Upper lobe of left lung (tissue), 6 donors: Measurements from ENCODE around the gene KNDC1. TPM values are rescaled to one million over a fixed set of nuclear protein-coding genes. Genes with fewer than 3 reads are reported as not detected.

Source experiments
- ATAC-seq, 2 donors: fragments of 200-7000 bp; cut with Tn5 transposase; one replicate each; pipeline ENCODE4 v1.9.1; 2022; ENCODE audit warnings: mild to moderate bottlenecking in 2 of 2, moderate library complexity in 2 of 2; ENCODE audit not compliant: low FRiP score in 2 of 2
- DNase-seq, 2 donors: peaks; one replicate each; pipeline ENCODE4 v3.0.0-alpha.2; 2019 to 2020
- H3K27ac ChIP-seq, 4 donors: fragments of 200-600 bp; sonication (generic); one replicate each; pipeline ENCODE4 v1.5.1; 2016 to 2019
- H3K27me3 ChIP-seq, 4 donors: fragments of 200-600 bp; sonication (generic); one replicate each; pipeline ENCODE4 v1.5.1; 2017 to 2019
- H3K36me3 ChIP-seq, 4 donors: fragments of 200-600 bp; sonication (generic); one replicate each; pipeline ENCODE4 v1.5.1; 2016 to 2019
- H3K4me1 ChIP-seq, 4 donors: fragments of 200-600 bp; sonication (generic); one replicate each; pipeline ENCODE4 v1.5.1; 2018 to 2019
- H3K4me3 ChIP-seq, 4 donors: fragments of 200-600 bp; sonication (generic); one replicate each; pipeline ENCODE4 v1.5.1; 2017 to 2019; ENCODE audit warnings: mild to moderate bottlenecking in 2 of 4, moderate library complexity in 1 of 4
- H3K9me3 ChIP-seq, 4 donors: fragments of 200-600 bp; sonication (generic); one replicate each; pipeline ENCODE4 v1.5.1; 2018 to 2019
- EP300 ChIP-seq, 4 donors: sonication (generic); formaldehyde crosslinking; IDR thresholded peaks; one replicate each; pipeline ENCODE4 v1.5.1; 2017; ENCODE audit warnings: antibody characterized with exemption in 4 of 4, control low read depth in 2 of 4
- POLR2A ChIP-seq, 4 donors: fragments of 450-650 bp; IDR thresholded peaks; one replicate each; pipeline ENCODE4 v1.5.1; 2016 to 2017; ENCODE audit warnings: antibody characterized with exemption in 4 of 4, mild to moderate bottlenecking in 2 of 4
- POLR2AphosphoS5 ChIP-seq, 2 donors: sonication (generic); formaldehyde crosslinking; IDR thresholded peaks; one replicate each; pipeline ENCODE4 v1.5.1; 2017; ENCODE audit warnings: antibody characterized with exemption in 2 of 2
- WGBS, 2 donors: methylation state at CpG; one replicate each; pipeline ENCODE4 v1.1.5; 2017 to 2018; 5-methylcytosine and 5-hydroxymethylcytosine counted together
- total RNA-seq, 6 donors: library from RNA; depleted of rRNA in 4 of 6; stranded (reverse); fragments of >200 nt in 4 of 6; gene quantifications; one replicate each; pipeline versions ENCODE4 v1.1.0 to v1.2.1, GENCODE V29; 2016 to 2021
- TF ChIP-seq, protein P1 (sequence below), 6 experiments: fragments of 450-650 bp in 4 of 6; fragments of 200-600 bp in 2 of 6; sonication (generic) in 2 of 6; IDR thresholded peaks; one replicate each; pipeline ENCODE4 v1.5.1; 2016 to 2019; ENCODE audit warnings: antibody characterized with exemption in 6 of 6
- donor health status: DM: no; HTN: no; CAD: no; lungs with moderate emphysema.
- donor health status: DM: no; HTN: yes; CAD: no; lungs with severe emphysema.

Gene KNDC1
- total RNA-seq, 6 donors from 2014 or later = 7.1 to 30.3 (median 15.5) TPM

DNA sequence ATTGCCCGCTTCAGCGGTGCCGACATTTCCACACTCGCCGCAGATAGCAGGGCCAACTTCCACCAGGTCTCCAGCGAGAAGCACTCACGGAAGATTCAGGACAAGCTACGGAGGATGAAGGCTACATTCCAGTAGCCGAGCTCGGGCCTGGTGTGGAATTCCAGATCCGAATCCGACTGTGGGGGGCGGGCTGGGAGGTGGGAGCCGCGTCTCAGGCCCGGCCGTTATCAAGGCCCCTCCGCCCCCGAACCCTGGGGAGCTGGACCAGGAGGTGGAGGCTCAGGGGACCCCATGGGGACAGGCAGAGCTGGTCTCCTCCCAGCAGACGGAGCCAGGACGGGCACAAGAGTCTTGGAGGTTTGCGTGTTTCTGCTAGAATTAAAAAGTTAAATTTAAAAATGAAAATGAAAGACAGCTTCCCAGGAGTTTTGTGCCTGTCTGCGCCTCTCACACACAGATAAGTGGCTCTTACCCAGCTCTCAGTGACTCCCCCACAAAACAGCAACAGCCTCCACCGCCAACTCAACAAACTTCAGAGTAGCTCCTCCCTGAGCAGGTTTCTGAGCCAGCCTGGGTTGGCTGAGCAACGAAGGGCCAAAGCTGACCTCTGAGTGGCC, 64.8 kb downstream of the KNDC1 start:
- Histone ChIP-seq H3K4me3 (peak overlapping the region in 3 of 4 donors; percentile 9 to 33 (median 20)), H3K36me3 (no peaks in the 10 kb centered on the region), H3K4me1 (peaks cover 2 to 9% (median 5%) of the 10 kb centered on the region in 4 donors), H3K27ac (no peak overlapping the region), H3K9me3 (no peaks in the 10 kb centered on the region), H3K27me3 (peaks cover 0 to 8% (median 7%) of the 10 kb centered on the region in 4 donors)
- 63 to 70% methylated on average over 16 to 22 of the region's 25 CpGs for WGBS, 2 donors
- ATAC-seq (peak; percentile 24 to 49), DNase-seq (peak; percentile 34 to 54)
- TF ChIP-seq POLR2A (IDR thresholded peaks at IDR 0.05) = no peak
- no peak for TF ChIP-seq POLR2AphosphoS5 (IDR thresholded peaks at IDR 0.05)
- TF ChIP-seq, protein P1, sequence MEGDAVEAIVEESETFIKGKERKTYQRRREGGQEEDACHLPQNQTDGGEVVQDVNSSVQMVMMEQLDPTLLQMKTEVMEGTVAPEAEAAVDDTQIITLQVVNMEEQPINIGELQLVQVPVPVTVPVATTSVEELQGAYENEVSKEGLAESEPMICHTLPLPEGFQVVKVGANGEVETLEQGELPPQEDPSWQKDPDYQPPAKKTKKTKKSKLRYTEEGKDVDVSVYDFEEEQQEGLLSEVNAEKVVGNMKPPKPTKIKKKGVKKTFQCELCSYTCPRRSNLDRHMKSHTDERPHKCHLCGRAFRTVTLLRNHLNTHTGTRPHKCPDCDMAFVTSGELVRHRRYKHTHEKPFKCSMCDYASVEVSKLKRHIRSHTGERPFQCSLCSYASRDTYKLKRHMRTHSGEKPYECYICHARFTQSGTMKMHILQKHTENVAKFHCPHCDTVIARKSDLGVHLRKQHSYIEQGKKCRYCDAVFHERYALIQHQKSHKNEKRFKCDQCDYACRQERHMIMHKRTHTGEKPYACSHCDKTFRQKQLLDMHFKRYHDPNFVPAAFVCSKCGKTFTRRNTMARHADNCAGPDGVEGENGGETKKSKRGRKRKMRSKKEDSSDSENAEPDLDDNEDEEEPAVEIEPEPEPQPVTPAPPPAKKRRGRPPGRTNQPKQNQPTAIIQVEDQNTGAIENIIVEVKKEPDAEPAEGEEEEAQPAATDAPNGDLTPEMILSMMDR (IDR thresholded peaks at IDR 0.05) = no peak

DNA sequence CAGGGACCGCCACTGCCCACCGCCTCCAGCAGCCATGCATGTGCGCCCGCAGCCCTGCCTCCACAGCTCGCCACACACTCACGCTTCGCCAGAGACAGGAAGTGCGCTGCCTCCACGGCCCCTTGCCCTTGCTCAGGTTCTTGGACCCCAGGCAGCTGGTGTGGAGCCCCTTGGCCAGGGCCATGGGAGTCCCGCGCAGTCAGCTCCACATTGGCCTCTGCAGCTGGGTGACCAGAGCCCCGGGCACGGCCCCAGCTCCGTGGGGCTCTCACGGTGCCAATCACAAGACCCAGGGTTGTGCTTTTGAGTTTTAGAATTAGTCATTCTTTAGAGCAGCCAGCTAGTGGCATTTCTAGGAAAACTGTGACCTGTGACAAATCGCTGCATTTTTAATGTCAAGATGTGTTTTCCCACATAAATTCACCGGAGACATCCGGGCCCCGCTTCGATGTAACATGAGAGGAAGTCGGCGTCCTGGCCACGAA, 65.7 kb downstream of the KNDC1 start:
- no peaks in the 10 kb centered on the region for H3K9me3 ChIP-seq
- 79 to 80% methylated on average over 18 to 23 of the region's 23 CpGs for WGBS, 2 donors
- peak in 1 of 2 donors; percentile 76 for DNase-seq
- H3K27ac ChIP-seq = no peak overlapping the region
- H3K4me1 ChIP-seq = peaks cover 8 to 14% (median 10%) of the 10 kb centered on the region in 4 donors
- no peak for TF ChIP-seq EP300 (IDR thresholded peaks at IDR 0.05)
- no peak for ATAC-seq
- no peak overlapping the region for H3K4me3 ChIP-seq
- H3K27me3 ChIP-seq = peaks cover 0 to 16% (median 10%) of the 10 kb centered on the region in 4 donors
- no peaks in the 10 kb centered on the region for H3K36me3 ChIP-seq

- no peak overlapping the region for H3K27ac ChIP-seq
- TF ChIP-seq POLR2AphosphoS5 (IDR thresholded peaks at IDR 0.05) (no peak), EP300 (IDR thresholded peaks at IDR 0.05) (no peak), POLR2A (IDR thresholded peaks at IDR 0.05) (no peak)
- TF ChIP-seq, protein P1 (IDR thresholded peaks at IDR 0.05) = no peak
- peaks cover 0 to 22% (median 13%) of the 10 kb centered on the region in 4 donors for H3K27me3 ChIP-seq
- H3K36me3 ChIP-seq = no peaks in the 10 kb centered on the region
- H3K4me3 ChIP-seq = no peak overlapping the region
- peak in 1 of 2 donors; percentile 65 for DNase-seq
- WGBS, 2 donors = 60 to 66% methylated on average over 21 to 30 of the region's 30 CpGs
- H3K9me3 ChIP-seq = no peaks in the 10 kb centered on the region
- peaks cover 9 to 20% (median 11%) of the 10 kb centered on the region in 4 donors for H3K4me1 ChIP-seq
- ATAC-seq = no peak
Measured at GRCh38 chr10:133226251-133226808, 66.3 kb downstream of the KNDC1 start.

DNA sequence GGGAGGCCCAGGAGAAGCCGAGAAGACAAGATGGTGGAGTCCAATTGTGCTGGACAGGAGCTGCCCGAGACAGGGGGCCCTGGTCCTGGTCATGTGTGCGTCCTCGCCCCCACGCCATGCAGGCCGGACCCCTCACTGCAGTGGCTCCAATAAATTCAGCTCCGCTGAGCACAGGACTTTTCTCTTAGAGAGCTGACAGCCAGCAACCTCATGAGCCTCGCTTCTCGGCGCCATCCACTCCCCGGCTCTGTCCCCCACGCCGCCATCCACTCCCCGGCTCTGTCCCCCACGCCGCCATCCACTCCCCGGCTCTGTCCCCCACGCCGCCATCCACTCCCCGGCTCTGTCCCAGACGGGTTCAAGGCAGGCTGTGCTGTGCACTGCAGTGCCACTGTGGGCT, 67.2 kb downstream of the KNDC1 start:
- no peak overlapping the region for H3K27ac ChIP-seq
- H3K4me3 ChIP-seq = no peak overlapping the region
- H3K4me1 ChIP-seq = peaks cover 9 to 20% (median 11%) of the 10 kb centered on the region in 4 donors
- peak in 1 of 2 donors; percentile 56 for DNase-seq
- peaks cover 0 to 29% (median 17%) of the 10 kb centered on the region in 4 donors for H3K27me3 ChIP-seq
- H3K9me3 ChIP-seq = no peaks in the 10 kb centered on the region
- ATAC-seq = no peak
- WGBS, 2 donors = 91 to 93% methylated on average over 19 to 21 of the region's 21 CpGs
- TF ChIP-seq POLR2AphosphoS5 (IDR thresholded peaks at IDR 0.05) (no peak), POLR2A (IDR thresholded peaks at IDR 0.05) (no peak), EP300 (IDR thresholded peaks at IDR 0.05) (no peak)
- TF ChIP-seq, protein P1 (IDR thresholded peaks at IDR 0.05) = no peak
- H3K36me3 ChIP-seq = no peaks in the 10 kb centered on the region

GRCh38 chr10:133229265-133230043, 69.4 kb downstream of the KNDC1 start:
- DNase-seq (peak in 1 of 2 donors; percentile 80), ATAC-seq (no peak)
- Histone ChIP-seq H3K27me3 (peaks cover 0 to 31% (median 17%) of the 10 kb centered on the region in 4 donors), H3K9me3 (no peaks in the 10 kb centered on the region), H3K4me3 (no peak overlapping the region), H3K4me1 (peaks cover 9 to 20% (median 11%) of the 10 kb centered on the region in 4 donors), H3K36me3 (no peaks in the 10 kb centered on the region), H3K27ac (no peak overlapping the region)
- no peak for TF ChIP-seq EP300 (IDR thresholded peaks at IDR 0.05)
- TF ChIP-seq, protein P1 (IDR thresholded peaks at IDR 0.05) = no peak
- no peak for TF ChIP-seq POLR2AphosphoS5 (IDR thresholded peaks at IDR 0.05)
- TF ChIP-seq POLR2A (IDR thresholded peaks at IDR 0.05) = no peak
- WGBS, 2 donors = 15 to 23% methylated on average over 11 to 25 of the region's 58 CpGs
